ENCODE results near the gene SF3B3. TPM values are rescaled to one million over a fixed set of nuclear protein-coding genes. Genes with fewer than 3 reads are reported as not detected.
"Not testable (repeated sequence)": the region's sequence is repeated elsewhere in the genome, so short reads cannot be mapped to it uniquely, and the experiment has no call there.

Gene SF3B3
- total RNA-seq, 1 experiment from 2014 or later: 187 TPM

DNA sequence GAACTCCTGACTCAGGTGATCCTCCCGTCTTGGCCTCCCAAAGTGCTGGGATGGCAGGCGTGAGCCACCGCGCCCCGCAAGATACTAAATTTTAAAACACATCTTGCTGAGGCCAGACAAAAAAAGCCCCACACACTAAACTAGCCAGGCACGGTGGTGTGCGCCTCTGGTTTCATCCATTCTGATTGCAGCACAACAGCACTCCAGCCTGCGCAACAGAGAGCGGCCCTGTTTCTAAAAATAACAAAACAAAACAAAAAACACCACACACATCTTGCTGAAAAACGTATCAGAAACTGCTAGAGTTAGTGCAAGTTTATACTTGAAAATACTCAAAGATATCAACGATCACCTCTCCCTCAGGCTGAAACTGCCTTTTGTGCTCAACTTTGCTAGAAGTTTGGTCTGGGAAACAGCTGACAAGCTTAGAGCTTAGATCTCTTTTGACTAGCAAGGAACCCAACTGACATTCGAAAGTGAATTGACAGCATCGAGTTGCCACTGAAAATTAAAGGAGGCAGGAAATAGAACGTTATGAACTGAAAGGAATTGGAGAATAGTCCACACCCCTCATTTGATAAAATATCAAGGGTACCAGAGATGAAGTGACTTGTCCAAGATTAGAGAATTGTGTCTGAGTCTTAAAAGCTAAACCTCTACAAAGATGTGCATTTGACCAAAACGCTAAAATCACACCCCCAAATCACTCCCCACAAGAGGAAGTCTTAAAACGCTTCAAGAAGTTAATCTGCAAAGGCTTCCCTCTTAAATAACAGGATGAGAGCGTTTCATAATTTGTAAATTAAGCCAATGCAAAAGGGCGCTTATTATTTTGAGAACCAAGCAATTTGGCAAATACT is 1.2 kb upstream of the SF3B3 start:
- H3K4me1 ChIP-seq (ENCODE audit: low read length): peaks cover 44% of the 10 kb centered on the region
- H3K27ac ChIP-seq (ENCODE audit: low read length): peak overlapping the region; percentile 87
- peak overlapping the region; percentile 95 for H3K4me3 ChIP-seq (ENCODE audit: low read length)
- DNase-seq: peak; percentile 70
- H4K20me1 ChIP-seq (ENCODE audit: insufficient read depth, low read depth, low read length): peaks cover 19% of the 10 kb centered on the region
- H3K36me3 ChIP-seq (ENCODE audit: insufficient read depth, low read length): peaks cover 22% of the 10 kb centered on the region
- H2AFZ ChIP-seq (ENCODE audit: low read length): peak overlapping the region; percentile 25
- no peaks in the 10 kb centered on the region for H3K9me2 ChIP-seq (replicated peaks; ENCODE audit: insufficient read depth, low read length)
- H3K9me3 ChIP-seq (ENCODE audit: low read length): no peaks in the 10 kb centered on the region
- H3K4me2 ChIP-seq (ENCODE audit: low read depth, low read length, poor library complexity, severe bottlenecking): peak overlapping the region; percentile 80
- peaks cover 64% of the 10 kb centered on the region for H3K79me2 ChIP-seq (ENCODE audit: low read length)
- peak overlapping the region; percentile 96 for H3K9ac ChIP-seq (ENCODE audit: low read length)
- no peaks in the 10 kb centered on the region for H3K27me3 ChIP-seq (ENCODE audit: low read length)

DNA sequence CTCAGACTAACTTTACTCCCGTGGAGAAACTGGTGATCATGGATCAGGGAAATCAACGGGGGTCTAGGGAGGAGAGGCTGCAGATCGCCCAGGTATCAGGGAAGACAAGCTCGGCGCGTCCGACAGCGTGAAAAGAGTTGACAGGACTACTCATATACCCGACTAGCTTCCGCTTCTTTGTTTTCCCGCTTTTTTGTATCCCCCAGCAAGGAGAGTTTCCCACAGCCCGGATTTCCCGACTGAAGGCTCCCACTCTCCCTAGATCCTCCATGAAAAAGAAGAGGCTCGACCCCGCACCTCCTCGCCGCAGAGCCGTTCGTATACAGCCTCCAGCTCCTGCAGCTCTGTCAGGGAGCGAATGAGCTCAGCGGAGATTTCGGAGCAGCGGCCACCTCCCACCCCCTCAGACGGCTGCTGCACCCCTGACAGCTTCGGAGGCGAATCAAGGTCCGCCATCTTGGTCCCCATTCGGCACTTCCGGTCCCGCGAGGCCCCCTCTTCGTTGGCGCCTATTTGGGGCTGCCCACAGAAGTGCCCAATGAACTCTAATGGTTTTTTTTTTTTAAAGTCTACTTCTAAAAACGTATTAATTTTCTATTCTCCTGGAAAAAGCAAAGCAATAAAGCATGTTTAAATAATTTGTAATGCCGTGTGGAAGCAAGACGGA is 407 bp upstream of the SF3B3 start, which contains the start of gene COG4:
Gene COG4 (minus strand): TSS at position 479 of the 667 bp plus-strand sequence. CDS start 11 bp downstream, at position 468.
- H3K4me1 ChIP-seq (ENCODE audit: low read length): peaks cover 44% of the 10 kb centered on the region
- peak; percentile 97 for DNase-seq
- no peaks in the 10 kb centered on the region for H3K9me2 ChIP-seq (replicated peaks; ENCODE audit: insufficient read depth, low read length)
- peak within 1 kb of the TSS; percentile 80 for H3K4me2 ChIP-seq (ENCODE audit: low read depth, low read length, poor library complexity, severe bottlenecking)
- peak within 1 kb of the TSS; percentile 96 for H3K9ac ChIP-seq (ENCODE audit: low read length)
- H3K27me3 ChIP-seq (ENCODE audit: low read length): no peaks in the 10 kb centered on the region
- H3K9me3 ChIP-seq (ENCODE audit: low read length): no peaks in the 10 kb centered on the region
- peak within 1 kb of the TSS; percentile 87 for H3K27ac ChIP-seq (ENCODE audit: low read length)
- peaks cover 24% of the 10 kb centered on the region for H3K36me3 ChIP-seq (ENCODE audit: insufficient read depth, low read length)
- peaks cover 19% of the 10 kb centered on the region for H4K20me1 ChIP-seq (ENCODE audit: insufficient read depth, low read depth, low read length)
- peak within 1 kb of the TSS; percentile 25 for H2AFZ ChIP-seq (ENCODE audit: low read length)
- H3K79me2 ChIP-seq (ENCODE audit: low read length): peaks cover 71% of the 10 kb centered on the region
- H3K4me3 ChIP-seq (ENCODE audit: low read length): peak within 1 kb of the TSS; percentile 95

DNA sequence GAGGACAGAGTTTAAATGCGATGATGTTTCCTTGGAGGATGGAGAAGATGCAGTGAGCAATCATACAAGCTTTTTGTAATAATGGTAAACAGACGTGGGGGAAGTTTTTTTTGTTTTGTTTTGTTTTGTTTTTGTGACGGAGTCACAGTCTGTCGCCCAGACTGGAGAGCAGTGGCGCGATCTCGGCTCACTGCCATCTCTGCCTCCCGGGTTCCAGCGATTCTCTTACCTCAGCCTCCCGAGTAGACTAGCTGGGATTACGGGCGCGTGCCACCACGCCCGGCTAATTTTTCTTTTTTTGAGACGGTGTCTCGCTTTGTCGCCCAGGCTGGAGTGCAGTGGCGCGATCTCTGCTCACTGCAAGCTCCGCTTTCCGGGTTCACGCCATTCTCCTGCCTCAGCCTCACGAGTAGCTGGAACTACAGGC is 796 bp downstream of the SF3B3 start:
- H3K79me2 ChIP-seq (ENCODE audit: low read length): peaks cover 83% of the 10 kb centered on the region
- H3K9me2 ChIP-seq (replicated peaks; ENCODE audit: insufficient read depth, low read length); H2AFZ ChIP-seq (ENCODE audit: low read length); H3K27me3 ChIP-seq (ENCODE audit: low read length); H3K9me3 ChIP-seq (ENCODE audit: low read length): not testable (repeated sequence)
- peaks cover 44% of the 10 kb centered on the region for H3K4me1 ChIP-seq (ENCODE audit: low read length)
- H3K9ac ChIP-seq (ENCODE audit: low read length): peak overlapping the region; percentile 96
- H3K27ac ChIP-seq (ENCODE audit: low read length): peak overlapping the region; percentile 87
- peak overlapping the region; percentile 95 for H3K4me3 ChIP-seq (ENCODE audit: low read length)
- peak; percentile 81 for DNase-seq
- peaks cover 27% of the 10 kb centered on the region for H4K20me1 ChIP-seq (ENCODE audit: insufficient read depth, low read depth, low read length)
- peak overlapping the region; percentile 80 for H3K4me2 ChIP-seq (ENCODE audit: low read depth, low read length, poor library complexity, severe bottlenecking)
- peaks cover 34% of the 10 kb centered on the region for H3K36me3 ChIP-seq (ENCODE audit: insufficient read depth, low read length)

DNA sequence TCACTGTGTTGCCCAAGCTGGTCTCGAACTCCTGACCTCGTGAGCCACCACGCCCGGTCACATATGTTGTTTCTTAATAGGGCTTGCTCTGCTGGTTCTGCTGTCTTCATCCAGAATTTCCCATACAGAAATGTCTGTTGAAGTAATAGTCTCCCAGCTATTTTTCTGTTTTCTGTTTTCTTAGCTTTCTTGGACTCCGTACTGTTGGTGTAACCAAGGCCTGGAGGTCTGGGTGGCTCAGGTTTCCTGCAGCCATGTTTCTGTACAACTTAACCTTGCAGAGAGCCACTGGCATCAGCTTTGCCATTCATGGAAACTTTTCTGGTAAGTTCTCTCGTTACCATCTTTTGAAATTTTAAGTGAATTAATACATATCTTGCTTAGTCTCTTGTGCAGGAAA is 2.8 kb downstream of the SF3B3 start:
- peaks cover 37% of the 10 kb centered on the region for H4K20me1 ChIP-seq (ENCODE audit: insufficient read depth, low read depth, low read length)
- peak overlapping the region; percentile 9; the same call in 1 of the 2 replicates for H3K9ac ChIP-seq (ENCODE audit: low read length)

DNA sequence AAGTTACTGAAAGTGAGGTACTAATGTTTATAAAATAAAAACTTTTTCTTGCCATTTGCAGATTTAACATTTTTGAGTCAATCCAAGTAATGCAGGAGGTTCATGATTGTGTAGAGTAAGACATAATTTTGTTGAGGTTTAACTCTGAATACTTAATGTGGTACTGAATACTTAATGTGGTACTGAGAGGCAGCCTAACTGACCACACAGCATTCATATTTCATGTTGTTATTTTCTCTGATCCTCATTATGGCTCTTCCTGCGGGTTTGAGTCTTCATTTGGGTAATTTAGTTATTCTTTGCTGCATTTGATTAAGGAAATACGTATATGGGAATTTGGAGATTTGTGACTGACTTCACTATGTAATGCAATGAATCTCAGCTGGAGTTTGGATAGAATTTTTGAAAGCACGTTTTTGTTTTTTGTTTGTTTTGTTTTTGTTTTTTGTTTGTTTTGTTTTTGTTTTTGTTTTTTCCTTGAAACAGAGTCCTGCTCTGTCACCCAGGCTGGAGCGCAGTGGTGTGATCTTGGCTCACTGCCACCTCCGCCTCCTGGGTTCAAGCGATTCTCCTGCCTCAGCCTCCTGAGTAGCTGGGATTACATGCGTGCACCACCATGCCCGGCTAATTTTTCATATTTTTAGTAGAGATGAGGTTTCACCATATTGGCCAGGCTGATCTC is 3.8 kb downstream of the SF3B3 start:
- Histone ChIP-seq H3K36me3 (ENCODE audit: insufficient read depth, low read length) (peaks cover 52% of the 10 kb centered on the region), H3K9me3 (ENCODE audit: low read length) (no peaks in the 10 kb centered on the region), H2AFZ (ENCODE audit: low read length) (no peak overlapping the region), H3K9ac (ENCODE audit: low read length) (no peak overlapping the region), H3K27ac (ENCODE audit: low read length) (no peak overlapping the region), H3K4me2 (ENCODE audit: low read depth, low read length, poor library complexity, severe bottlenecking) (peak overlapping the region; percentile 80), H3K27me3 (ENCODE audit: low read length) (no peaks in the 10 kb centered on the region), H3K4me1 (ENCODE audit: low read length) (peaks cover 26% of the 10 kb centered on the region), H3K4me3 (ENCODE audit: low read length) (no peak overlapping the region), H3K9me2 (replicated peaks; ENCODE audit: insufficient read depth, low read length) (no peaks in the 10 kb centered on the region), H3K79me2 (ENCODE audit: low read length) (peaks cover 90% of the 10 kb centered on the region), H4K20me1 (ENCODE audit: insufficient read depth, low read depth, low read length) (peaks cover 45% of the 10 kb centered on the region)
- no peak for DNase-seq

More for the DNA sequence above, 2.8 kb downstream of the SF3B3 start:
- DNase-seq: no peak
- no peak overlapping the region for H3K27ac ChIP-seq (ENCODE audit: low read length)
- H3K79me2 ChIP-seq (ENCODE audit: low read length): peaks cover 89% of the 10 kb centered on the region
- H3K4me2 ChIP-seq (ENCODE audit: low read depth, low read length, poor library complexity, severe bottlenecking): peak overlapping the region; percentile 80
- peak overlapping the region; percentile 7; the same call in 1 of the 2 replicates for H3K4me3 ChIP-seq (ENCODE audit: low read length)
- H3K4me1 ChIP-seq (ENCODE audit: low read length): peaks cover 35% of the 10 kb centered on the region
- no peak overlapping the region for H2AFZ ChIP-seq (ENCODE audit: low read length)
- H3K9me2 ChIP-seq (replicated peaks; ENCODE audit: insufficient read depth, low read length): no peaks in the 10 kb centered on the region
- no peaks in the 10 kb centered on the region for H3K9me3 ChIP-seq (ENCODE audit: low read length)
- peaks cover 45% of the 10 kb centered on the region for H3K36me3 ChIP-seq (ENCODE audit: insufficient read depth, low read length)
- no peaks in the 10 kb centered on the region for H3K27me3 ChIP-seq (ENCODE audit: low read length)

DNA sequence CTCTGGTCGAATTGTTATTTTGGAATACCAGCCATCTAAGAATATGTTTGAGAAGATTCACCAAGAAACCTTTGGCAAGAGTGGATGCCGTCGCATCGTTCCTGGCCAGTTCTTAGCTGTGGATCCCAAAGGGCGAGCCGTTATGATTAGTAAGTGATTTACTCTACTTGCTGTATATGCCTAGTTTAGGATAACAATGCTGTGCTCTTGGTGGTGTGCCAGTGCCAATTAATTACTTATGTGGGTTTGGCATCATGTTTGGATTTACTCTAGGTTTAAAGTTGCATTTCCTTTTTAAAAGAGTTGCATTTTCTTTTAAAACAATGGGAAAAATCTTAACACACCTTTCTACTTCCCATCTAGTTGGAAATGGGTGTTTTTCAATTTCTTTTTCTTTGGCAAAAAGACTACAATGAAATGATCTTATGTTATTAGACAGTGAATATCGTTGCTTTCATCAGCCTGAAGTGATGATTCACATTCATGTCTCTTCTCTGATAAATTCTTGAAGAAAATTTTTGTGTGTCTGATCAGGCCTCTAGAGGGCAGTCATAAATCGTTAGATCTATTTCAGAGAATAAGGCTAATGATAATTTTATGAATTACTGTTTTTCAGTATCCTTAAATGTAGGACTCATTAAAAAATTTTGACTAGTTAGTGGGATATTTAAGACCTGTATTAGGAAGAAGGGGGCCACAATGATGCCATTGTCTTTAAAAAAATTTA is 5.6 kb downstream of the SF3B3 start:
- Histone ChIP-seq H3K9ac (ENCODE audit: low read length) (no peak overlapping the region), H3K4me3 (ENCODE audit: low read length) (no peak overlapping the region), H3K4me2 (ENCODE audit: low read depth, low read length, poor library complexity, severe bottlenecking) (no peak overlapping the region), H3K9me2 (replicated peaks; ENCODE audit: insufficient read depth, low read length) (no peaks in the 10 kb centered on the region), H3K4me1 (ENCODE audit: low read length) (peaks cover 26% of the 10 kb centered on the region), H4K20me1 (ENCODE audit: insufficient read depth, low read depth, low read length) (peaks cover 63% of the 10 kb centered on the region), H3K27me3 (ENCODE audit: low read length) (no peaks in the 10 kb centered on the region), H3K27ac (ENCODE audit: low read length) (no peak overlapping the region), H3K36me3 (ENCODE audit: insufficient read depth, low read length) (peaks cover 68% of the 10 kb centered on the region), H3K9me3 (ENCODE audit: low read length) (no peaks in the 10 kb centered on the region), H3K79me2 (ENCODE audit: low read length) (peaks cover 95% of the 10 kb centered on the region), H2AFZ (ENCODE audit: low read length) (no peak overlapping the region)
- DNase-seq: peak; percentile 82

DNA sequence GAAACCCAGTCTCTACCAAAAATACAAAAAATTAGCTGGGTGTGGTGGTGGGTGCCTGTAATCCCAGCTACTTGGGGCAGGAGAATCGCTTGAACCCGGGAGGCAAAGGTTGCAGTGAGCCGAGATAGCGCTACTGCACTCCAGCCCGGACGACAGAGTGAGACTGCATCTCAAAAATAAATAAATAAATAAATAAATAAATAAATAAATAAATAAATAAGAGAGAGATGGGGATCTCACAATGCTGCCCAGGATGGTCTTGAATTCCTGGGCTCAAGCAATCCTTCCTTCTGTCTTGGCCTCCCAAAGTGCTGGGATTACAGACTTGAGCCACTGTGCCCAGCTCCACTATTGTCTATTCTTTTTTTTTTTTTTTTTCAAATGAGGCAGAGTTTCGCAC is 6.3 kb downstream of the SF3B3 start:
- not testable (repeated sequence) for H3K4me2 ChIP-seq (ENCODE audit: low read depth, low read length, poor library complexity, severe bottlenecking); H2AFZ ChIP-seq (ENCODE audit: low read length); H3K9ac ChIP-seq (ENCODE audit: low read length); DNase-seq; H3K27me3 ChIP-seq (ENCODE audit: low read length); H3K4me3 ChIP-seq (ENCODE audit: low read length); H3K9me3 ChIP-seq (ENCODE audit: low read length); H3K9me2 ChIP-seq (replicated peaks; ENCODE audit: insufficient read depth, low read length); H3K27ac ChIP-seq (ENCODE audit: low read length)
- Histone ChIP-seq H3K79me2 (ENCODE audit: low read length) (peaks cover 93% of the 10 kb centered on the region), H3K36me3 (ENCODE audit: insufficient read depth, low read length) (peaks cover 70% of the 10 kb centered on the region), H3K4me1 (ENCODE audit: low read length) (peaks cover 24% of the 10 kb centered on the region), H4K20me1 (ENCODE audit: insufficient read depth, low read depth, low read length) (peaks cover 65% of the 10 kb centered on the region)
